DMS 273 treated with DMSO at 0.1 percent for 48 hours (cell line): Measurements from ENCODE around the gene PCDH15.

Experiments used
- DNase-seq: peaks from one replicate; lab custom pipeline; 2025; lab: John Stamatoyannopoulos, UW

Gene PCDH15

DNA sequence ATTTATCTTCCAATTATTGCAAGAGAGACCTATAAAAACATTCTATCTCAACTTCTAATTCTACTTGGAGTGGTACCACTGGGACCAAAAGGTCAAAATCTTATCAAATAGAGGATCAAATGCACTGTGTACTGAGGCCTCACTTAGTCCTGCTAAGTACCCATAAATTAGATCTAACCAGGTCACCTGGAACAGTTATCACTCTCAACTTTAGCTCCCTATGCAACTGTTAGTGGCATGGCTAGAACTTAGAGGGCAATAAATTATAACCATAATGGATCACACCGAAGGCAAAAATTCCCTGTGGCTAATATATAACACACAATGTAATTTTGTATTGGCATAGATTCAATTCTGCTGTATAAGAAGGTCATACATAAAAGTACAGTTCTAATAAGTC lies 428.9 kb downstream of the PCDH15 start:
- DNase-seq = no peak

DNA sequence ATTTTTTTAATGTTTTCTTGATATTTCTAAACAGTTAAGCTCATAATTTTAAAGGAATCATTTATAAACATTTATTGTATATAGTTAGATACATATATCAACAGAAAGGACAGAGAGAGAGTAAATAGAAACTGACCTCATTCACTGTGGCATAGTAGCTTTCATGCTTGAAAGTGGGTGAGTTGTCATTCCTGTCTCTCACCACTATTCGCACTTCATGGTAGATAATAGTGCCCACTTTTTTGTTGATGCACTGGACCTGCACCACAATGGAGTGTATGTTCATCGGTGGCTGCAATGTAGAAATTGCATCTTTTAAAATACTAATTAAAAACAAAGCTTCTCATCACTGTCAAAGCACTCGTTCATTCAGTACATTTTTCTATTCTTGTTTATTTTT lies 432.0 kb downstream of the PCDH15 start:
- DNase-seq = no peak

DNA sequence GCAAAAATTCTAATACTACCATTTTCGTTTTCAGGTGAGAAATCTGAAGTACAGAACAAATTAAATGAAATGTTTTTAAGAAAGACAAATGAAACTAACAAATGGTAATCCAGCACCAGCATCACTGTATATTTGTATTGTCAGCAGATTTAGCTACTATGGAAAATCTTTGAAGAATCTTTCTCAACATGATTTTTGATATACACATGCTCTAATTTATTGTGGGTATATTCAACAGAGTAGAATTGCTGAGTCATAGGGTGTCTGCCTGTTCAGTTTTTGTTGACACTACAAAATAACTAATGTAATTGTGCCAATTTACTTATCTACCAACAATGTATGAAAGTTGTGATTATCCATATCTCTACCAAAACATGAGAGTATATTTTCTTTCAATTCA lies 437.6 kb downstream of the PCDH15 start:
- no peak for DNase-seq

DNA sequence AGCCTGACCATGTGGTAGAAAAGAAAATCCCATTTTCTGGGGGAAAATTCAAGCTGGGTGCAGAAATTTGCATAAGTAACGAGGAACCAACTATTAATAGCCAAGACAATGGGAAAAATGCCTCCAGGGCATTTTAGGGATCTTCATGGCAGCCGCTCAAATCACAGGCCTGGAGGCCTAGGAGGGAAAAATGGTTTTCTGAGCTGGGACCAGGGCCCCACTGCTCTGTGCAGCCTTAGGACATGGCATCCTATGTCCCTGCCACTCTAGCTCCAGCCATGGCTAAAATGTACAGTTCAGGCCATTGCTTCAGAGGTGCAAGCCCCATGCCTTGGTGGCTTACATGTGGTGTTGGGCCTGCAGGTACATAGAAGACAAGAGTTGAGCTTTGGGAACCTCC lies 459.0 kb downstream of the PCDH15 start:
- no peak for DNase-seq

DNA sequence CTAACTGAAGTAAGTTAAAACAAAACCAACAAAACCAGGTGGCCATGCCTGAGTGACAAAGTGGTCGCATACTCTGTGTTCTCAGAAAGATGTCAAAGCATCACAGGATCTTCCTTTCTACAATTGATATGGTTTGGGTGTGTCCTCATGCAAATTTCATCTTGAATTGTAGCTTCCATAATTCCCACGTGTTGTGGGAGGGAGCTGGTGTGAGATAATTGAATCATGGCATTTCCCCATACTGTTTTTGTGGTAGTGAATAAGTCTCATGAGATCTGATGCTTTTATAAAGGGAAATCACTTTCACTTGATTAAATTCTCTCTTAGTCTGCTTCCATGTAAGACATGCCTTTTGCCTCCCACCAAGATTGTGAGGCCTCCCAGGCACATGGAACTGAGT lies 465.7 kb downstream of the PCDH15 start:
- no peak for DNase-seq

DNA sequence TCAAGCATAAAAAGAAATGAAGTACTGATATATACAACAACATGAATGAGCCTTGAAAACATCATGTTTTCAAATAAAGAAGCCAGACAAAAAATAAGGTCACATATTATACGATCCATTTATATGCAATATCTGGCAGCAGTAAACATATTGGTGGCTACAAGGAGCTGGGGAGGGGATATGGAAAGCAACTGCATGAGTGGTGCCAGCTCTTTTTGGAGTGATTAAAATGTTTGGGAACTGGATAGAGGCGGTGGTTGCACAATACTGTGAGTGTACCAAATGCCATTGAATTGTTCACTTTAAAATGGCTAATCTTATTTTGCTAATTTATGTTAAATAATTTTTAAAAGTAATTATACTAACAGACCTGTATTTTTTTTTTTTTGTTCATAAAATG lies 481.7 kb downstream of the PCDH15 start:
- DNase-seq = no peak

DNA sequence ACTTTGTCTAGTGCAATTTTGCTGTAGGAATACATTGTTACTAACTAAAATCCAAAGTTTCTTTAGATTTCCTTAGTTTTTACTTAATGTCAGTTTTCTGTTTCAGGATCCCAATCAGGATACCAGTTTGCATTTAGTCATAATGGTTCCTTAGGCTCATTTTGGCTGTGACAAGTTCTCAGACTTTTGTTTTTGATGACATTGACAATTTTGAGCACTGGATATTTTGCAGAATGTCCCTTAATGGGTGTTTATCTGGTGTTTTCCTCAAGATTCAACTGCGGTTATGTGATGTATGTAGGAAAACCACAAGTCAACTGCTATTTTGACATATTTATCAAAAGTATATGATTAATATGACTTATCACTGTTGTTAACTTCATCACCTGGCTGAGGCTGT lies 482.6 kb downstream of the PCDH15 start:
- no peak for DNase-seq

DNA sequence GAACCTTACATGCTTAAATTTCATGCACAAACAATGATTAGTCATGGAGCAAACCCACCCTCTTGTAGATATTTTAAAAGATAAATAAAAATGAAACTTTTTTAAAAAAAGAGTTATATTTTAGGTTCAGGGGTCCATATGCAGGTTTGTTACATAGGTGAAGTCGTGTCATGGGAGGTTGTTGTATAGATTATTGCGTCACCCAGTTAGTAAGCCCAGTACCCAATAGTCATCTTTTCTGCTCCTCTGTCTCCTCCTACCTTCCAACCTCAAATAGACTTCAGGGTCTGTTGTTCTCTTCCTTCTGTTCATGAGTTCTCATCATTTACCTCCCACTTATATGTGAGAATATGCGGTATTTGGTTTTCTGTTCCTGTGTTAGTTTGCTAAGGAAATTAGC lies 486.6 kb downstream of the PCDH15 start:
- no peak for DNase-seq

DNA sequence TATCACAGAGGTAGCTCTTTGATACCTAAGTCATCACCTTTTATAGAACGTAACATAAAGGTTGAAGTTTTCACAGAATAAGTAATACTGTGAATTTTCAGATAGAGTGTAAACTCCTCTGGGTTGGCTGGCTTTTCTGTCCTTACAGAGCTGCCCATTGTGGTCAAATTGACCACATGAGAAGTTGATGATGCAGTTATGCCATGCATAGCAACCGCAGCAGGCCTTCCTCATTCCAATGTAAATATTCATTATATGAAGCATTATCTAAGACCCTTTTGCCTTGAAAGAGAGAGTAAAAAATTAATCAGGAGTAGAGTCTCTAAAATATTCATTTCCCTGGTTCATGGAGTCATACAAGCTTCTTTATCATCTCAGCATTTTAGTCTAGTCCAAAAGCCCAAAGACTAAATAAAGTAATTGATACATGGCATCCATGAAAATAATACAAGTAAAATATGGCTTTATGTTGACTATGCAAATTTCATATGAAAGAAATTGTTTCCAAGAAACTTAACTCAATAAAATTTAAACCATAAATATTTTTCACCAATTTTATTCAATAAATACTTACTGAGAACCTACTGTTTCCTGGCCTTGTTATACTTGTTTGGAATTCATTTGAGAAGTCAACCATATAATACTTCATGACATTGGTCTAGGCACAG lies 516.4 kb downstream of the PCDH15 start:
- no peak for DNase-seq

DNA sequence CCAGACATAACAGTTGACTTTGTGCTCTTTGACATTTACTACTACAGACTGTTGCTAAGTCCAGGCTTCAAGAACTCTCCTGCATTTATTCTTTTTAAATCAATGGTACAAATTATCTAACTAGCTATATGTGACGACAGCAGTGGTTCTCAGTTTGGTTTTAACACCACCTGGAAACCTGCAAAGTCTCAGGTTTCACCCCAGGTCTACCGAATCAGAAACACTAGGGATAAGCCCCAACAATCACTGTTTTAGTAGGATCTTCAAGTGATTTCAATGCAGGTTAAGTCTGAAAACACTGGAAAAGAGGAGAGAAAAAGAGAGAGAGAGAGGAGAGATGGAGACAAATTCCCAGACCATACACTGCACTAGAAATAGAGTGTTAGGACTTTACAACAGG lies 519.0 kb downstream of the PCDH15 start:
- no peak for DNase-seq

DNA sequence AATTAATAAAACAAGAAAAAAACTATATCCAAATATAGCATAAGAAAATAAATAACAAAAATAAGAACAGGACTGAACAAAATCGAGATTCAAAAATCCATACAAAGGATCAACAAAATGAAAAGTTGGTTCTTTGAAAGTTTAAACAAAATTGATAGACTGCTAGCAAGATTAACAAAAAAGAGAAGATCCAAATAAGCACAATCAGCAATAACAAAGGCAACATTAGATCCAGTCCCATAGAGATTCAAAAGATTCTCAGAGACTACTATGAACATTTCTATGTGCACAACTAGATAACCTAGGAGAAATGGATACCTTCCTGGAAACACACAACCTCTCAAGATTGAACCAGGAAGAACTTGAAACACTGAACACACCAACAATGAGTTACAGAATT lies 534.6 kb downstream of the PCDH15 start:
- DNase-seq = no peak

DNA sequence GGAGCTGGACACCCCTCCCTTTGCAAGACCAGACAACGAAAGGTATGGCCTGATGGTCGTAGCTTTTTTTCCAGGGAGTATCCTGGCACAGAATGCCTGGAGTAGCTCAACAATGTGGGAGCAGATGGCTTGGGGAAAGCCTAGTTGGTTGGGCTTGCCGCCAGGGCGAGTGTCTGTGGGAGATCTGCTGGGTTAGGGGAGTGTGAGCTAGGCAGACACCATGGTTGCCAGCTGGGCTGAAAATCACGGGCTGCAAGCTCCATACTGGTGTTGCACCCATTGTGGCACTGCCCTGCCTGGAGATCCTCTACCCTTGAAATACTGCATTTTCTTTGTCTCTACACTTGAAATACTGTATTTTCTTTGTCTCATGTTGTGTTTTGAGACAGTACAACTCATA lies 538.3 kb downstream of the PCDH15 start:
- no peak for DNase-seq

DNA sequence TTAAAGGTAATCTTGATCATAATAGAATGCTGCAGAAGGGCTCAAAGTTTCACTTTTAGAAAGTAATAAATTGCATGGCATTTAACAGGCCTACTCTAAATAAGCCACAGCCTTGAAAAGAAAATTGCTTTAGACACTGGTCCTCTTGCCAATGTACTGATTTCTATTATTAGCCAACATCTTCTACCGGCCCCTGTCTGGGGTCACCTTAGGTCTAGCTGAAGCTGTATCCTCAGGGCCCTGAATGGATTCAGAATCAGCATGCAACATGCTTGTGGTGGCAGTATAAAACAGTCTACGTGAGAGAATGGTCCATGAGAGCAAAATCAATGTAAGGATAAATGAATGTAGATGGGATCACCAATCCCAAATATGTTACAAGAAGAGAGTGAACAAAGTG lies 541.9 kb downstream of the PCDH15 start:
- DNase-seq = no peak

DNA sequence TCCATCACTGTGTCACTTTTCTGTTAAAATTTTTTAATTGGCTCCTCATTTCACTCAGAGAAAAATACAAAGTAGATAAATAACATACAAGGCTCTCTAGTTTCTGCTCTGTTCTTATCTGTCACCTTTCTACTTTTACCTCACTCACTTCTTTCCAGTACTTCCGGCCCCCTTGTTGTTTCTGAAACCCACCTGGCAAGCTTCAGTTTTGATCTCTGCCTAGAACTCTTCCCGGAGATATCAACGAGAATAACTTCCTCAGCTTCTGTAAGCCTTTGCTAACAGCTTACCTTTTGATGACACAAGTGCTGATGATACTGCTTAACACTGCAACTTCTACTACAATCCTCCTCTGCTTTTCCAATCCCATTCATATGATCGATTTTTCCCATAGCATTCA lies 566.2 kb downstream of the PCDH15 start:
- DNase-seq = no peak

DNA sequence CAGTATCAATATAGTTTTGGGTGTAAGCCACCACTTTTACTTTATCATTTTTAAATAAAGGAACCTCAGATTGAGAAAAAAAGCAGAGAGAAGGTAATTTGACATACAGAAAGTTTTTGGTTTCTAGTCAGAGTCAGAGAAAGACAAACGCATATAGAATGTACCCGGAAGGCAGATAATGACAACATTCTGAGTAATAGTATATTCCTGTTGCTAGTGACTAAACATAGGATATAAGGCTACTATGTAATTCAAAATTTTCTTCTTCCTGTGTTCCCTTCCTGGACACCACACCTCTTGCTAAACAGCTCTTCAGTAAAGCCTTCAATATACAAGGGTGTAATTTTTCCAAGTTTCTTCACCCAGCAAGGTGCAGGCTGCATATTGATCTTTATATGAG lies 597.6 kb downstream of the PCDH15 start:
- DNase-seq = no peak

DNA sequence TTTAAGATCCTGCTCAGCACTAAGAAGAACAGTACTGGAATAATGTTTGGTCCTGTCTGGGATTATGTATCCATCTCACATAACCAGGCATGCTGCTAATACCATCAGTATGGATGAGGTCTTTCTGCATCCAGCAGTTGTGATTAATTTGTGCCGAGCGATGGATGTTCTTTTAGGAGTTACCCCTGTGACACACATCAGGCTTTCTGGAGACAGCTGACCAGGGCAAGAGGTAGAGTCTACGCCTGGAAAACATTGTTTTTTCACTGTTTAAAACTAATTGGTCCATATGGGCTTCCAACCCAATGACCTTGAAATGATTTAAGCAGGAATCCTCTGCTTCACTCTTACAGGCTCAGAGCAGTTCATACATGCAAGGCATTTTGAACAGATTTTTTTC lies 603.0 kb downstream of the PCDH15 start:
- DNase-seq = no peak

DNA sequence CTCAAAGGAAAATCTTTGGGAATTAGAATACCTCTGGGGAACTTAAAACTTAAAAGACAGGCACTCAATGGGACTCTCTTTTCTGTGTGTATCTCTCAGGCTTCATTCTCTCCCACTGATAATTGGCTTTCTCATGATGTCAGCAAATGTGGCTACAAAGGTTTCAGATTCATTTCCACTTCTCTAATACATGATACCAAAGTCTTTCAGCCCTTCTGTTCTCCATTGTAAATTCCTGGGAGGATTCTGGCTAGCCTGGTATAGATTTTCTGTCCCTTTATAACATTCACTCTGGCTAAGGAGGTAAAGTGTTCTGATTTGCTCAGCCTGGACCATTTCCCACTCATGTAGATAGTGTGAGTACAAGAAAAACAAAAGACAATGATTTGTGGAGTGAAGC lies 606.2 kb downstream of the PCDH15 start:
- no peak for DNase-seq

DNA sequence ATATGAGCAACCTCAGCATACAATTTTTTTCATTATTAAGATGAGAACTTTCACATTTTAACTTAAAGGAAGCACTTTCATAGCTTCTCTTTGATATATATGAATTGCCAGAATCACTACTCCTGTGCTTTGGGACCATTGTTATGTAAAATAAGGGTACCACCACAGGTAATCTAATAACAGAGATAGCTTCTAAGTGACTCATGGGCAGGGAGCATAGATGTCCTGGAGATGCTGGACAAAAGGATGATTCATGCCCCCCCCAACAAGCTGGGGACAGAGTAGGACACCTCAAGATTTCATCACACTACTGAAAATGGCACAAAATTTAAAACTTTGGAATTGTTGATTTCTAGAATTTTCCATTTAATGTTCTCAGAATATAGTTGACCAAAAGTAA lies 641.1 kb downstream of the PCDH15 start:
- DNase-seq = no peak

DNA sequence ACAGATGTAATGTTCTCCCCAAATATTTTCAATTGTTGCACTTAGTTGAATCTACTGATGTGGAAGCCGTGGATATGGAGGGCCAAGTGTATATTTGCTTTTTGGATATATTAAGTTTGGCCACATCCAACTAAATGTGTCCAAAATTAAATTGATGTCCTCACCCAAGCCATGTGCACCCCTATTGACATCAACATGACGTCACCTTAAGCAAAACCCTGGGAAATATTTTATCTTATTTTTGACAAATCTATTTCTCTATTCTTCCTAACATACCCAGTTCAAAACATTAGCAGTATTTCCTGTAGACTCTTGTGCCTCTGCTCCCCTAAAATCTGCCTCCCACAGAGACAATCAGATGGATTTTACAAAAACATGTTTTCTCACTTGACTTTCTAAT lies 652.5 kb downstream of the PCDH15 start:
- DNase-seq = no peak

DNA sequence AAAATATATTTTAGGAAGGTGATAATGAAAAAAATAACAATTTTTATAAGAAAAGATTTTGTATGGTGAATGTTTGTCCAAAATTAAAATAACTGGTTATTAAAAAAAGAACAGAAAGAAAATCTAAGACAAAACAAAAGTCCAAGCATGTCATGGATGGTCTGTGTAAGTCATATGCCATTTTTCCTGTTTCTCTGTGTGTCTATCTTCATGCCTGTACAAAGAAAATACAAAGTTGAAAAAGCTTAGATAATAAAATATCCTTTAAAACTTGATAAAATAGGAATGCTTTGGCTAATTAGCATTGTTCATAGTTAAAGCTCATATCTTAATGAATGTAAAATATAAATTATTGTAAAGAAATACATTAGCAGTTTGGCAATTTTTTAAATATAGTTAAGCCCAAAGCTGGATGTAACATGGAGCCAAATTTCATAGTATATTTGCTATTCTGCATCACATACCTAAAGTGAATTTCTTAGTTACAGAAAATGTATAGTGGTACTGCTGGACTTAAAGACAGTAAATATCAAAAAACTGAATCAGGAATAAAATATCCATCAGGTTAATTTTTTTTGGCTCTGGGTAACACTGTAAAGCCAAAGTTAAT lies 661.1 kb downstream of the PCDH15 start:
- DNase-seq = no peak

DNA sequence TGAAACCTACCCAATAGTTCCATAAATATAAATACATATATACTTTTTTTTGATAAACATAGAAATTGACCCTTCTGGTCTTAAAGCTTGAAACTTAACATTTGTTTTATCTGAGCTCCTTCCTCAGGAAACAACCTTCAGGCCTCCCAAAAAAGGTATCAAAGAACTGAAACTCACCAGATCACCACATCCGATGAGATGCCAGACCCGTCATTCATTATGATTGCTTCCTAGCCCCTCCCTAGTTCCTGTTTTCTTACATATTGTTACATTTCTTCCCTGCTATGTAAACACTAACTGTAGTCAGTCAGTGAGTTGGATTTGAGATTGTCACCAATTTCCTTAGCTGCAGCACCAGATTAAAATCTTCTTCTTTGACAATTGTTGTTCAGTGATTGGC lies 663.6 kb downstream of the PCDH15 start:
- no peak for DNase-seq

DNA sequence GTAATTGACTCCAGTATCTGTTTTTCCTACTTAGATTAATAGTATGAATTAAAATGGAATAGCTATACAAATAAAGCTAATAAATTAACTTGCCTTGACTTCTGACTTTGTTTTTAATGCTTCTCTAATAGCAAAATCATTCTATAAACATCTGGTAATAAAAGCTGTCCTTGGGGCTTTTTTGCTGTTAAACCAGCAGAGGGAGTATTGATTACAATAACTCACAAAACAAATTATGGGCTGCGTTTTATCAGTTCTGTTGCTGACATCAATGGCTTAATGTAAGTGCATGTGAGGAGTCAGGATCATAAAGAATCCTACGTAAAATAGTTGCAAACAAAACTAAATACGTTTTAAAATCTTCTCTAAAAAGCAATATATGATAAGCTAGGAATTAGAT lies 667.8 kb downstream of the PCDH15 start:
- no peak for DNase-seq

DNA sequence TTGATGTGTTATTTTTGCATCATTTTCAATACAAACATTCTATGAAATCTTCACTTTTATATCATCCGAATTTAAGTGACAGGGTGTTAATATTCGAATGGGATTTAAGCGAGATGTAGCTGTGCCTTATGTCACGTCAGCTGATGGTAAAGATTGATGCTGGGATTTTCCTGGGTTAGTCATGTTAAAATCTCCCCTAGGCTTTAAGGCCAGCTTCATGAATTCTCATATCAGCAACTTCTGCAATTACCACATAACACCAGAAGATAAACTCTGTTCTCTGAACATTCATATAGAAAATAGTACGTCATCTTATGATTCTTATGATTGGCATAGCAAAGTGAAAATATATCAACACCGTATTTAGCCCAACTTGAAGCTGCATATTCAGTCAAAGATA lies 669.2 kb downstream of the PCDH15 start:
- DNase-seq = no peak

DNA sequence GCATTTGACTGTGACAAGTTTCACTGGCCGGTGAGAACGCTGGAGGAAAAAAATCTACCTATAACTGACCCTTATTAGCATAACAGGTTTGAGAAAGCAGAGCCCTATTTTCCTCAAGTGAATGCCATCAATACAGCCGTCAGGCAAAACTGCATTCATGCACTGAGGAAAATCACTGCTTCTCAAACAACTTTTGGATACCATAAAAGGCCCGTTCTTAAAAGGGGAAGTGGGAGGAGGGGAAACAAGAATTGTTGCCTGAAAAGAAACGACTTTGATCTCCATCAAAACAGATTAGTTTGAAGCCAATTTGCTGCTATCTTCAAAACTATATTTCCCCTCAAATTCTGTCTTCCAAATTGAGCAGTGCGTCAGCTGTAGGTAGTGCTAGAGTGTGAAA lies 670.6 kb downstream of the PCDH15 start:
- DNase-seq = no peak
